Cardiac fibroblast (primary cell): Measurements from ENCODE around the gene SH3RF3.
A peak's percentile ranks its signal among the peaks of the same experiment; 100 is the strongest.

ENCODE experiments used
- DNase-seq, 2 donors: peaks; one replicate each; pipeline versions ENCODE4 v3.0.0 to v3.0.0-alpha.2; 2010; ENCODE audit warnings: low read depth in 2 of 2
- H3K4me3 ChIP-seq, 2 donors: replicated peaks in 1 of 2; 1 replicate in 1 of 2; 2 replicates in 1 of 2; pipeline ENCODE4 v1.5.1; 2011; ENCODE audit warnings: low read depth in 2 of 2, low read length in 2 of 2, mild to moderate bottlenecking in 2 of 2, moderate library complexity in 1 of 2
- CTCF ChIP-seq: IDR thresholded peaks from one replicate; pipeline ENCODE4 v1.5.1; 2011; ENCODE audit warnings: low read depth, mild to moderate bottlenecking, low read length, inconsistent platforms

SH3RF3 gene

GRCh38 chr2:109364217-109364616, 235.2 kb downstream of the SH3RF3 start:
- H3K4me3 ChIP-seq = no peak overlapping the region
- TF ChIP-seq CTCF = no peak
- peak in 1 of 2 donors; percentile 34 for DNase-seq

- DNase-seq = no peak
- no peak for TF ChIP-seq CTCF
- no peak overlapping the region for H3K4me3 ChIP-seq
Measured at GRCh38 chr2:109365131-109365530, 236.1 kb downstream of the SH3RF3 start.

- no peak overlapping the region for H3K4me3 ChIP-seq
- no peak for DNase-seq
- TF ChIP-seq CTCF = no peak
Measured at GRCh38 chr2:109367683-109368082, 238.7 kb downstream of the SH3RF3 start.

- H3K4me3 ChIP-seq = no peak overlapping the region
- DNase-seq = no peak
- no peak for TF ChIP-seq CTCF
Measured at GRCh38 chr2:109368798-109369197, 239.8 kb downstream of the SH3RF3 start.

- H3K4me3 ChIP-seq = no peak overlapping the region
- TF ChIP-seq CTCF = no peak
- DNase-seq = no peak
Measured at GRCh38 chr2:109369671-109370191, 240.7 kb downstream of the SH3RF3 start.

GRCh38 chr2:109370399-109371035, 241.5 kb downstream of the SH3RF3 start:
- TF ChIP-seq CTCF = no peak
- H3K4me3 ChIP-seq = no peak overlapping the region
- no peak for DNase-seq

- TF ChIP-seq CTCF = no peak
- no peak for DNase-seq
- H3K4me3 ChIP-seq = no peak overlapping the region
Measured at GRCh38 chr2:109371481-109372170, 242.6 kb downstream of the SH3RF3 start.
